ENCODE measurements around the gene SECISBP2. TPM values are rescaled to one million over a fixed set of nuclear protein-coding genes. Genes with fewer than 3 reads are reported as not detected.

Gene SECISBP2
- total and polyA plus RNA-seq, 7 donors = 21.0 to 41.8 (median 35.0) TPM

- Histone ChIP-seq H3K9me3 (no peaks in the 10 kb centered on the region), H3K27me3 (no peaks in the 10 kb centered on the region), H3K4me3 (no peak overlapping the region), H3K36me3 (no peaks in the 10 kb centered on the region), H3K4me1 (peaks cover 0 to 2% (median under 1%) of the 10 kb centered on the region in 4 donors), H3K27ac (no peak overlapping the region)
- DNase-seq = no peak
- intact Hi-C loops (cut with DNase I) = no loop called here
- TF ChIP-seq EP300 (IDR thresholded peaks at IDR 0.05) = no peak
- TF ChIP-seq POLR2A (IDR thresholded peaks at IDR 0.05) = no peak
- TF ChIP-seq, protein P1, sequence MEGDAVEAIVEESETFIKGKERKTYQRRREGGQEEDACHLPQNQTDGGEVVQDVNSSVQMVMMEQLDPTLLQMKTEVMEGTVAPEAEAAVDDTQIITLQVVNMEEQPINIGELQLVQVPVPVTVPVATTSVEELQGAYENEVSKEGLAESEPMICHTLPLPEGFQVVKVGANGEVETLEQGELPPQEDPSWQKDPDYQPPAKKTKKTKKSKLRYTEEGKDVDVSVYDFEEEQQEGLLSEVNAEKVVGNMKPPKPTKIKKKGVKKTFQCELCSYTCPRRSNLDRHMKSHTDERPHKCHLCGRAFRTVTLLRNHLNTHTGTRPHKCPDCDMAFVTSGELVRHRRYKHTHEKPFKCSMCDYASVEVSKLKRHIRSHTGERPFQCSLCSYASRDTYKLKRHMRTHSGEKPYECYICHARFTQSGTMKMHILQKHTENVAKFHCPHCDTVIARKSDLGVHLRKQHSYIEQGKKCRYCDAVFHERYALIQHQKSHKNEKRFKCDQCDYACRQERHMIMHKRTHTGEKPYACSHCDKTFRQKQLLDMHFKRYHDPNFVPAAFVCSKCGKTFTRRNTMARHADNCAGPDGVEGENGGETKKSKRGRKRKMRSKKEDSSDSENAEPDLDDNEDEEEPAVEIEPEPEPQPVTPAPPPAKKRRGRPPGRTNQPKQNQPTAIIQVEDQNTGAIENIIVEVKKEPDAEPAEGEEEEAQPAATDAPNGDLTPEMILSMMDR (IDR thresholded peaks at IDR 0.05) = no peak
- no peak for TF ChIP-seq POLR2AphosphoS5 (IDR thresholded peaks at IDR 0.05)
- WGBS, 2 donors = 80 to 82% methylated on average over 7 of the region's 7 CpGs
Observed at GRCh38 chr9:89304020-89304833, 14.1 kb upstream of the SECISBP2 start.

DNA sequence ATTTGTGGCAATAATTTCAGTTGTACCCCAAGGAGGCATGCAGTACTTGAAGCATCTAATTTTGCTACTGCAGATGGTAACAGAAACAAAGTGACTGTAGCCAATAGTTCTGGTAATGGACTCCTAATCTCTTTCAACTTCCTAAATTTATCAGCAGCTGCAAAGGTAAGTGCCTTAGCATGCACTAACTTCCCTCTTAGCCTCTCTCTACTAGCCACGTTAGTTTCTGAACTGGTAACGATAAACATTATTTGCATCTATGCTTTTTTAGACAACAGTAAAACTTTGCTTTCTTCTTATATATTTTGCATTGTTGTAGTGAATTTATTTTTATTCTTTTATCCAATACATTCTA lies 13.5 kb upstream of the SECISBP2 start:
- no peaks in the 10 kb centered on the region for H3K36me3 ChIP-seq
- H3K4me1 ChIP-seq = peaks cover 0 to 8% (median 6%) of the 10 kb centered on the region in 4 donors
- H3K27ac ChIP-seq = no peak overlapping the region
- intact Hi-C loops (cut with DNase I) = loop anchor here (5.0 kb wide), 1 partner anchor 123 kb away; no protein-coding TSS in a partner anchor
- H3K27me3 ChIP-seq = no peaks in the 10 kb centered on the region
- no peak for DNase-seq
- TF ChIP-seq POLR2AphosphoS5 (IDR thresholded peaks at IDR 0.05) (no peak), POLR2A (IDR thresholded peaks at IDR 0.05) (no peak), EP300 (IDR thresholded peaks at IDR 0.05) (no peak)
- TF ChIP-seq, protein P1 (IDR thresholded peaks at IDR 0.05) = no peak
- H3K9me3 ChIP-seq = no peaks in the 10 kb centered on the region
- no peak overlapping the region for H3K4me3 ChIP-seq
- WGBS, 2 donors = 74 to 91% methylated on average over 2 of the region's 2 CpGs

DNA sequence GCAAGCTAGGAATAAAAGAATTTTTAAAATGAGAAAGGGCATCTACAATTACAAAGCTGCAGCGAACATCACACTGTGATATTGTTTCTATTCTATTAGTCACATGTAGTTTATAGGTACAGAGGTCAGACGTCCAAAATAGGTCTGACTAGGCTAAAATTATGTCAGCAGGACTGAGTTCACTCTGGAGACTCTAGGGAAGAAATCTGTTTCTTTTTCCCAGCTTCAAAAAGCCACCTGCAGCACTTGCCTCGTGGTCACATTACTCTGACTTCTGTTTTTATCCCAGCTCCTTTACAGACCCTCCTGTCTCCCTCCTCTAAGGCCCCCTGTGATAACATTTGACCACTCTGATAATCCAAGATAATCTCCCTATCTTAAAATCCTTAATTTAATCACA lies 12.4 kb upstream of the SECISBP2 start:
- 71 to 74% methylated on average over 3 of the region's 3 CpGs for WGBS, 2 donors
- Histone ChIP-seq H3K9me3 (no peaks in the 10 kb centered on the region), H3K27me3 (no peaks in the 10 kb centered on the region), H3K27ac (no peak overlapping the region), H3K4me3 (no peak overlapping the region), H3K36me3 (no peaks in the 10 kb centered on the region), H3K4me1 (peaks cover 0 to 10% (median 8%) of the 10 kb centered on the region in 4 donors)
- no peak for TF ChIP-seq POLR2A (IDR thresholded peaks at IDR 0.05)
- TF ChIP-seq, protein P1 (IDR thresholded peaks at IDR 0.05) = no peak
- TF ChIP-seq POLR2AphosphoS5 (IDR thresholded peaks at IDR 0.05) = no peak
- no peak for TF ChIP-seq EP300 (IDR thresholded peaks at IDR 0.05)
- intact Hi-C loops (cut with DNase I) = loop anchor here (5.0 kb wide), 1 partner anchor 124 kb away; no protein-coding TSS in a partner anchor
- DNase-seq = no peak

- Histone ChIP-seq H3K4me3 (no peak overlapping the region), H3K4me1 (peaks cover 0 to 33% (median 23%) of the 10 kb centered on the region in 4 donors), H3K27me3 (no peaks in the 10 kb centered on the region), H3K27ac (peak overlapping the region; percentile 99 to 100 (median 100)), H3K36me3 (no peaks in the 10 kb centered on the region), H3K9me3 (no peaks in the 10 kb centered on the region)
- DNase-seq = no peak
- intact Hi-C loops (cut with DNase I) = loop anchor here (5.0 kb wide), 1 partner anchor 127 kb away; no protein-coding TSS in a partner anchor
- WGBS, 2 donors = 87 to 91% methylated on average over 6 of the region's 6 CpGs
- TF ChIP-seq POLR2A (IDR thresholded peaks at IDR 0.05) (no peak), POLR2AphosphoS5 (IDR thresholded peaks at IDR 0.05) (no peak)
- TF ChIP-seq, protein P1 (IDR thresholded peaks at IDR 0.05) = no peak
Observed at GRCh38 chr9:89309166-89309565, 9.1 kb upstream of the SECISBP2 start.
